HL-60 (cell line): ENCODE measurements around the gene BABAM2.

Experiments used
- DNase-seq, 2 experiments: peaks; one replicate each; pipeline ENCODE4 v3.0.0-alpha.2; 2010 to 2020; ENCODE audit warnings: low read depth in 1 of 2, low spot score in 1 of 2
- H3K27ac ChIP-seq: fragments of 250-450 bp; sonication (Bioruptor Pico); replicated peaks from 2 replicates; pipeline ENCODE4 v1.5.1; 2020; ENCODE audit warnings: mild to moderate bottlenecking, moderate library complexity
- H3K27me3 ChIP-seq: fragments of 250-450 bp; sonication (Bioruptor Pico); 2 replicates; pipeline ENCODE4 v1.5.1; 2021; ENCODE audit warnings: mild to moderate bottlenecking, moderate library complexity; ENCODE audit not compliant: insufficient read depth, poor library complexity, severe bottlenecking
- H3K4me3 ChIP-seq: replicated peaks from 2 replicates; pipeline ENCODE4 v1.5.1; 2011; ENCODE audit warnings: mild to moderate bottlenecking, control low read depth, low read length; ENCODE audit not compliant: insufficient read depth
- CTCF ChIP-seq: IDR thresholded peaks from one replicate; pipeline ENCODE4 v1.5.1; 2011; ENCODE audit warnings: low read length, control low read depth, inconsistent platforms; ENCODE audit not compliant: insufficient read depth
- GABPA ChIP-seq: IDR thresholded peaks from 2 replicates; pipeline ENCODE4 v1.6.1; 2012; ENCODE audit warnings: low read depth
- POLR2AphosphoS5 ChIP-seq: IDR thresholded peaks from 2 replicates; pipeline ENCODE4 v1.6.1; 2012; ENCODE audit warnings: low read depth
- REST ChIP-seq: IDR thresholded peaks from 2 replicates; pipeline ENCODE4 v1.6.1; 2012; ENCODE audit warnings: low read depth; ENCODE audit not compliant: insufficient replicate concordance
- SPI1 ChIP-seq: IDR thresholded peaks from 2 replicates; pipeline ENCODE4 v1.6.1; 2012; ENCODE audit warnings: low read depth, mild to moderate bottlenecking, borderline replicate concordance

BABAM2 gene

GRCh38 chr2:27955384-27956161 lies 65.0 kb downstream of the BABAM2 start:
- TF ChIP-seq SPI1 = no peak
- no peak for TF ChIP-seq REST
- no peak for TF ChIP-seq GABPA
- TF ChIP-seq CTCF = no peak
- no peak for TF ChIP-seq POLR2AphosphoS5
- Histone ChIP-seq H3K4me3 (no peak overlapping the region), H3K27me3 (no peaks in the 10 kb centered on the region), H3K27ac (peak overlapping the region; percentile 81)
- DNase-seq = no peak

- Histone ChIP-seq H3K27me3 (no peaks in the 10 kb centered on the region), H3K4me3 (no peak overlapping the region), H3K27ac (peak overlapping the region; percentile 81)
- peak; percentile 56 to 70 for DNase-seq
- TF ChIP-seq SPI1 (peak; percentile 66; the same call in 1 of the 2 replicates), POLR2AphosphoS5 (no peak; the same call in 1 of the 2 replicates)
These were observed 66.4 kb downstream of the BABAM2 start for GRCh38 chr2:27956888-27957287.

- no peak for DNase-seq
- no peak overlapping the region for H3K4me3 ChIP-seq
- no peak for TF ChIP-seq POLR2AphosphoS5
- TF ChIP-seq SPI1 = no peak
- no peak for TF ChIP-seq GABPA
- TF ChIP-seq CTCF = no peak
- TF ChIP-seq REST = no peak
- no peaks in the 10 kb centered on the region for H3K27me3 ChIP-seq
- H3K27ac ChIP-seq = peak overlapping the region; percentile 63
These were observed 68.3 kb downstream of the BABAM2 start for GRCh38 chr2:27958711-27959378.

GRCh38 chr2:27959496-27959895 lies 69.0 kb downstream of the BABAM2 start:
- peak overlapping the region; percentile 63 for H3K27ac ChIP-seq
- TF ChIP-seq POLR2AphosphoS5 (peak; percentile 57; the same call in 1 of the 2 replicates), REST (no peak)
- peak; percentile 64 to 84 for DNase-seq
- H3K27me3 ChIP-seq = no peaks in the 10 kb centered on the region
- no peak overlapping the region for H3K4me3 ChIP-seq
